ENCODE data around the gene MTRR.
A peak's percentile ranks its signal among the peaks of the same experiment; 100 is the strongest.
"Not testable (repeated sequence)": the region's sequence is repeated elsewhere in the genome, so short reads cannot be mapped to it uniquely, and the experiment has no call there.

MTRR gene

DNA sequence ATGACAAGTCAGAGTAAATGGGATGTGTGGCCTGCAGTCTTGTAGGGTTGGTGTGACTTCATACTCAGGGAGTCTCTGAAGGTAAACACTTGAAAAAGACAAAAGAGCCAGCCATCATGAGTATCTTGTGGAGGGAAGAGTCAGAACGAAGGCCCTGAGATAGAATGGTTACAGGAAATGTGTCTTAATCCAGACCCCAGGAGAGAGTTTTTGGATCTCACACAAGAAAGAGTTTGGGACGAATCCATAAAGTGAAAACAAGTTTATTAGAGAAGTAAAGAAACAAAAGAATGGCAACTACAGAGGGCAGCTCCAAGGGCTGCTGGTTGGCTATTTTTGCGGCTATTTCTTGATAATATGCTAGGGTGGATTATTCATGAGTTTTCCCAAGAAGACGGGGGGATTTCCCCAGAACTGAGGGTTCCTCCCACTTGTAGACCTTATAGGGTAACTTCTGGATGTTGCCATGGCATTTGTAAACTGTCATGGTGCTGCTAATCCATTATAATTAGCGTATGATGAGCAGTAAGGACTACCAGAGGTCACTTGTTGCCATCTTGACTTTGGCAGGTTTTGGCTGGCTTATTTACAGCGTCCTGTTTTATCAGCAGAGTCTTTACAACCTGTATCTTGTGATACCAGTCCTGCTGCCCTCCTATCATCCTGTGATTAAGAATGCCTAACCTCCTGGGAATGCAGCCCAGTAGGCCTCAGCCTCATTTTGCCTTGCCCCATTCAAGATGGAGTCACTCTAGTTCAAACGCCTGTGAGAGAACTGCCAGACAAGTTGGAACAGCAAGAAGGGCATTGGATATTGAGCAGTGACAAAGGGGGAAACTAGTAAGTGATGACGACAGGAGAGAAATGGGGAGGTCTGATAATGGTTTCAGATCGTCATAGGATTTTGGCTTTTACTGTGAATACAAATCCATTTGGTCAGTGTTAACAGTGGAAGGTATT, 34.0 kb downstream of the MTRR start:
- no peak for DNase-seq

GRCh38 chr5:7904170-7904569, 35.2 kb downstream of the MTRR start:
- DNase-seq = no peak

GRCh38 chr5:7907612-7908011, 38.7 kb downstream of the MTRR start:
- DNase-seq = no peak

DNA sequence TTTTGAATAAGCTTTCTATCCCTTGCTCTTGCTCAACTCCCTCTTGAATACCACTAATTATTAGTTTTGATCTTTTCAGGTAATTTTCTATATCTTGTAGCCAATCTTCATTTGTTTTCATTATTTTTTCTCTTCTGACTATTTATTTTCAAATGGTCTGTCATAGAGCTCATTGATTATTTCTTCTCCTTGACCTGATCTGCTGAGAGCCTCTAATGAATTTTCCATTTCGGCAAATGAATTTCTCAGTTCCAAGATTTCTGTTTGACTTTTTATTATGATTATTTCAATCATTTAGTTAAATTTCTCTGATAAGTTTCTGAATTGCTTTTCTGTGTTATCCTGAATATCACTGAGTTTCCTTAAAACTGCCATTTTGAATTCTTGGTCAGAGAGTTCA, 39.4 kb downstream of the MTRR start:
- DNase-seq = no peak

GRCh38 chr5:7910738-7911428, 41.9 kb downstream of the MTRR start:
- no peak for DNase-seq

- not testable (repeated sequence) for DNase-seq
These were observed 42.5 kb downstream of the MTRR start for GRCh38 chr5:7911429-7911771.

DNA sequence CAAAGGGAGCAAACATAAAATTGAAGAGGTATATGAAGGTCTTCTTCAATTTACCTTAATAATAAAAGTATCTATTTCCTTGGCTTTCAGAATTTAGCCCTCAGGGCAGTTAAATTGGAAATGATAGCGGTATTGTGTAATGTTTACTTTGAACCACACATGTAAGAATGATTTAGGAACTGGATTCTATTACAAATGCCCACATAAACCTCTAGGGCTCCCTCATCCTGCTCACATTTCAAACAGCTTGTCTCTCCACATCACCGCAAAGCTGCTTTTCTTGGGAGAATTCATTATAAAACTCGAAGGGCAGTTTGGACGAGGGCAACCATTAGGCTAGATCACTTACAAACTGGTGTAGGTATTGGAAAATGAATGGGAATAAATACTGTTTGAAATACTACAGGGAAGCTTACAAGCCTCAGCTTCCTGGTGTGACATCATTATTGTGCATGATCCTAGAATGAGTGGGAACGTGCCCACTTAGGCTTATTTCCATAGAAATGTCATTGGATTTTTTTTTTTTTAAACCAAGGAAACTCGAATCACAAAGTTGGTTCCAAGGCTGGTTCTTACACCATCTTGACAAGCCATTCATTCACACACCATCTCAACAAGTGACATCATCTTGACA, 47.3 kb downstream of the MTRR start:
- DNase-seq = no peak

DNA sequence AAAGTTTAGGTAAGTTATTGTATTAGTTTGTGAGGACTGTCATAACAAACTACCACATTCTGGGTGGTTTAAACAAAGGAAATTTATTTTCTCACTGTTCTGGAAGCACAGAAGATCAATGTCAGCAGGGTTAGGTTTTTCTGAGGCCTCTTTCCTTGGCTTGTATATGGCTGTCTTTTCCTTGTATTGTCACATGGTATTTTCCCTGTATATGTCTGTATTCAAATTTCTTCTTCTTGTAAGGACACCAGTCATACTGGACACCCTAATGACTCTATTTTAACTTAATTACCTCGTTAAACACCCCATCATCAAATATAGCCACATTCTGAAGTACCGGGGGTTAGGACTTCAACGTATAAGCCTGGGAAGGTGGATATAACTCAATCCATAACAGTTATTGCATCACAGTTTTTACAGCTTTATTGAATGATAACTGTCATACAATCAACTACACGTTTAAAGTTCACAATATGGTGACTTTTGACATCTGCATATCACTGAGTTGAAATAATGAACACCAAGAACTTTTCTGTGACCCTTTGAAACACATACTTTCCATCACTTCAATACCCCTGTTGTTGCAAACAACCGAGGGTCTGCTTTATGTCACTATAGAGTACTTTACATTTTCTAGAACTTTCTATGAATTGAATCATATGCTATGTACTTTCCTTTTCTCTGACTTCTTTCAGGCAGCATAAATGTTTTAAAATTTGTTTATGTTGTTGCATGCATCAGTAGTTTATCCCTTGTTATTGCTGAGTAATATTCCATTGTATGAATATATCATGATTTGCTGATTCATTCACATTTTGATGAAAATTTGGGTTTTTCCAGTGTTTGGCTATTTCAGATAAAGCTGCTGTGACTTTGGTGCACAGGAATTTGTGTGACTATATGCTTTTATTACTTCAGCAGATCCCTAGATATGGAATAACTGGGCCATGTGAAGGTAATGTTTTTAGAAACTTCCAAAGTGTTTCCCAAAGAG, 48.5 kb downstream of the MTRR start:
- no peak for DNase-seq

GRCh38 chr5:7925961-7926695, 57.2 kb downstream of the MTRR start:
- DNase-seq = no peak

DNA sequence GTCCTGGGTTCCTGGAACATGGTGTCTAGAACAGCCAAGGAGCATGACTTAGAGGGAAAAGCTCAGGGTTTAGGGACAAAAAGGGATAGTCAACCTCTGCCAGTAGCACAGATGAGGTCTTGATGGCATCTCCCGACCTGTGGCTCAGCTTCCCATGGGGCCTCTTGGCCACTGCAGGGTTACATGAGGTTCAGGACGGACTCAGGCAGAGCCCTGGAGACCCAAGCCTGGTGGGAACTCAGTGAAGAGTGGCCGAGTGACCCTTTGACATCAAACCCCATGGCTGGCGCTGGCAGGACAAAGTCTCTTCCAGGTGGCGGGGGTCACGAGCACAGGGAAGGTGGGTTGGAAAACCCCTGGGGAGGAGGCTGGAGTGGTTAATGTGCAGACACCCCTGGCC, 57.8 kb downstream of the MTRR start:
- DNase-seq = no peak

DNA sequence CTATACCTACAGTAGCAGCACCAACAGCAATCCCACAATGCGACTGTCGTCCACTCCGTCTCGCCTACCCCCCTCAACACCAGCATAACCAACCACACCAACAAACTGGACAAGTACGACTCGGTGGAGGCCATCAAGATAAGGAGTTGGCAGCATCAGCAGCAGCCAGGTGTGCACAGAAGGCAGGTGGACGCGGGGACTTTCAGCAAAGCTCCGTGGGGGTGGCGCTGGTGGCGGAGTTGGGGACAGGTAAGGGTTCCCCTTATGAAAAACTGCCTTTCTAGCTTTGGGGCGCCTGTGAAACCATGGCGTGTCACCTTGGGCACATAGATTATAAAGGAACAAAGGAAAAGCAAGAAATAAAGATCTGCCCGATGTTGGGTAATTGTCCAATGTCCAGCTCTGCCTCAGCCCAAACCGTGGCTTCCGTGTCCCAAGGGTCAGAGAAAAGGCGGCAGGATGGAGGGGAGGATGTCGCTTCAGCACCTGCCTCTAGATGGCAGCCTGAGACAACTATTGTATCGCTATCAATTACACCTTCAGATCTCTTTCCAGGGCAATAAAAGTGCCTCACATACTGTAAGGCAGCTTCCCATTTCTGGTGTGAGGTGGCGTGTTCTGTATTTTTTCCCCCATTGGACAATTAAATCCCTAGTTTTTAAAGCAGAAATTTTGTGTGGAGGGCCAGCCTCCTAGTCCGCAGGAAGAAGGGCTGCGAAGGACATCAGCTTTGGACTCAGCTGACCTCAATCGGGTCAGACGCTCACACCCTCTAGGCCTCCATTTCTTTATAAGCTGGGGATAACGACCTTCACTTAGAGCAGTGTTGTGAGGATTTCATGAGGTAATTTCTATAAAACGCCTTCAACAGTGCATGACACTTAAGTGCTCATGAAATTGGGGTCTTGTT, 58.8 kb downstream of the MTRR start:
- peak; percentile 80 for DNase-seq

- no peak for DNase-seq
These were observed 61.1 kb downstream of the MTRR start for GRCh38 chr5:7930011-7930410.

DNA sequence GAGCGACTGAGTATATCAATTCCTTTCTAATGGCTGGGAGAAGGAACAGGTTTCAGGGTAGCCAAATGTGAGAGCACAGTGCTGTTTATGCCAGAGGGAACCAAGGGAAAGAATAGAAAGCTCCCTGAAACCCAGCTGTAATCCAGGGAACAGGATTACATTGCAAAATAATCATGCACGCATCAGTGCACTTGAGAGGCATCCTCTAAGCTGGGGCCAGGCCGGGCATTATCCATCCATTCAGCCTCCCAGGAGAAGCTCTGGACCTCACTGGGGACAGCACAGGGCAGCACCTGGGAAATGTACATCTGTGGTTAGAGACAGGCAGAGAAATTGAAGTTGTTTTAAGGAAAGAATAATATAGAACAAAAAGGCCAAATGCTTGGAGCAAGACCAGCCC, 72.7 kb downstream of the MTRR start:
- no peak for DNase-seq

- DNase-seq = no peak
These were observed 78.4 kb downstream of the MTRR start for GRCh38 chr5:7947301-7947700.

Measured in OCI-M1 (cell line).